GM12864 (cell line): ENCODE measurements around the gene CDC42EP1.
"Not testable (repeated sequence)": the region's sequence is repeated elsewhere in the genome, so short reads cannot be mapped to it uniquely, and the experiment has no call there.

Source experiments
- DNase-seq: peaks from one replicate; pipeline ENCODE4 v3.0.0-alpha.2; 2011; ENCODE audit warnings: low read depth
- H3K4me3 ChIP-seq: 2 replicates; pipeline ENCODE4 v1.5.1; 2011; ENCODE audit warnings: mild to moderate bottlenecking, low read depth, low read length, control low read depth
- CTCF ChIP-seq: IDR thresholded peaks from 2 replicates; pipeline ENCODE4 v1.5.1; 2011; ENCODE audit warnings: low read depth, mild to moderate bottlenecking, moderate library complexity, low read length, control low read depth, inconsistent platforms; ENCODE audit errors: missing control alignments

CDC42EP1 gene

DNA sequence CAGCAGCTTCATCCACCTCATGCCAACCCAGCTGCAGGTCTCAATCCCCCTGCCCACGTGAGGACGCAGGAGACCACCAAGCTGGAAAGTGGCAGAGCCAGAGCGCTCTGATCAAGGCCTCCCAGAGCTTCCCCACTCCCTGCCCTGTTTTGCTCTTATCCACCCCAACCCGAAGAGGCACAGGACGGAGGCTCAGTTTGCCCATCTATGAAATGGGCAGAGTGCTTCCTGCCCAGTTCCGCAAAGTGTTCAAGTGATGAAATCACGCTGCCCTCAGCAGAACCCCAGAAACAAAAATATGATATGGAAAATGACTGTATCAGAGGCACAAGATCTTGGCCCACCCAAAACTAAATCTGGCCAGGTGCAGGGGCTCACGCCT is 11.7 kb downstream of the CDC42EP1 start:
- H3K4me3 ChIP-seq = no peak overlapping the region
- no peak for DNase-seq
- TF ChIP-seq CTCF = no peak

DNA sequence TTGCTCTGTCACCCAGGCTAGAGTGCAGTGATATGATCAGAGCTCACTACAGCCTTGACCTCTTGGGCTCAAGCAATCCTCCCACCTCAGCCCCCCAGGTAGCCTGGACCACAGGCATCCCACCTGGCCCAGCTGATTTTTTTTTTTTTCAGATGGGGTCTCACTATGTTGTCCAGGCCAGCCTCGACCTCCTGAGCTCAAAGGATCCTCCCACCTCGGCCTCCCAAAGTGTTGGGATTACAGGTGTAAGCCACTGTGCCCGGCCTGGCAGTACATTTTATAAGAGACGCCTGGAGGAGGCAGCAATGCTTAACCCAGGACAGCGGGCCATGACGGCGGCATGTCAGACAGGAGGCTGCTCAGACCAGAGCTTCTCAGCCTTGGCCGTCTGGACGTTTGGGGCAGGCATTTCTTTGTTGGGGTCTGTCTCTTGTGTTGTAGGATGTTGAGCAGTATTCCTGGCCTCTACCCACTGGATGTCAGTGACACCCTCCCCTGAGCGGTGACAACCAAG is 15.3 kb downstream of the CDC42EP1 start:
- no peak for TF ChIP-seq CTCF
- no peak overlapping the region for H3K4me3 ChIP-seq

DNA sequence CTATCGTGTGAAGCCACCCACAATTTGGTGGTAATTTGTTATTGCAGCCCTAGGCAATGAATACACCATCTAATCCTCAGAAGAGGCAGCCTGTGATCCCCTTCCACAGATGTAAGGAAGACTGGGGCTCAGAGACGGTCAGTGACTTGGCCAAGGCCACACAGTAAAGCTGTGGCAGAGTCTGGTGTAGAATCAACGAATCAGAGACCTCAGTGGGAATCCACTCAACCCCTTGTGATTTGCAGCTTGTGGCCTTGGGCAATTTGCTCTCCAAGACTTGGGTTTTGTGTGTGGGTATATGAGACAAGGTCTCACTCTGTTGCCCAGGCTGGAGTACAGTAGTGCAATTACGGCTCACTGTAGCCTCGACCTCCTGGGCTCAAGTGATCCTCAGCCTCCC is 17.7 kb downstream of the CDC42EP1 start:
- no peak for DNase-seq
- H3K4me3 ChIP-seq = no peak overlapping the region
- TF ChIP-seq CTCF = no peak

More for the DNA sequence above, 15.3 kb downstream of the CDC42EP1 start:
- no peak for DNase-seq

DNA sequence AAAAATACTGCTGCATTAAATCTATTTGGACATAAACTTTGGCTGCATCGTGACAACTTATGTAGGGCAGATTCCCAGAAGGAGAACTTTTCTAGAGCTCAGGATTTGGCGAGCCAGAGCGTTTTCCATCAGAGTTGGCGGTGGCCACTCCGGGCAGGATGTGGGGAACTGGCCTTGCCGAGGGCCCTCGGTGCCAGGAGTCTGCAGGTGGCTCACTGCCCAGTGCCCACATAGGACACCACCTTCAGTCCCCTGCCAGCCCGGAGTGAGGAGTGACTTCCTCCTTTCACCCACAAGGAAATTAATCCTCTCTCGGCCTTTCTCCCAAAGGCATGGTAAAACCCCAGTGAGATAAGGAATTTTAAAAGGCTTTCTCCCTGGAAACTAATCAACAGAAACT is 21.2 kb downstream of the CDC42EP1 start:
- no peak for TF ChIP-seq CTCF
- H3K4me3 ChIP-seq = no peak overlapping the region
- no peak for DNase-seq

GRCh38 chr22:37582526-37582925 is 22.2 kb downstream of the CDC42EP1 start:
- TF ChIP-seq CTCF = no peak
- DNase-seq = no peak
- no peak overlapping the region for H3K4me3 ChIP-seq

DNA sequence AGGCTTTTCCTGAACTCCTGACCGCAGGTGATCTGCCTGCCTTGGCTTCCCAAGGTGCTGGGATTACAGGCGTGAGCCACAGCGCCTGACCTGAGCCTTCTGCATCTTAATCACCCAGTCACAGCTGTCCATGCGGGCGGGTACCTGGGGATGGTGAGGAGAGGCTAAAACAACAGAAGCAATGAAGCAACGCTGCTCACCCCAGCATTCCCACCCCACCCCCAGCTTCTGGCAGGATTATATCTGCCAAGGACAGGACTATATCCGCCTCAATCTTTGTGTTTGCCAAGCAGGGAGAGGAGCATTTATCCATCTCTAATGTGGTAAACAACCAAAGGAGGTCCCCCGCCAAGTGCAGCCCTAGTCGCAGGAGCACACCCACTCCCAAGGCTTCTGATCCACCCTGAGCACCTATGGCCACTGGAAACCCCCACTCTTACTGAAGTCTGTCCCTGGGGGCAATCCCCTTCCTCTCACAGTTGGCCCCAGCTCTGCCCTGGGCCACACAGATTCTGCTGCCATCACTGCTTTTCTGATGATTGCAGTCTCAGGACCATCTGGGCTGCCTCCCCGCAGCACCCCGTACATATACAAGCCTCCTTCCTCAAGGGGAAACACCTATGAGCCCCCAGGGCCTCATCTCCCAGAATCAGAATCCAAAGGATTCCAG is 28.4 kb downstream of the CDC42EP1 start:
- no peak for DNase-seq
- no peak for TF ChIP-seq CTCF
- H3K4me3 ChIP-seq = no peak overlapping the region

DNA sequence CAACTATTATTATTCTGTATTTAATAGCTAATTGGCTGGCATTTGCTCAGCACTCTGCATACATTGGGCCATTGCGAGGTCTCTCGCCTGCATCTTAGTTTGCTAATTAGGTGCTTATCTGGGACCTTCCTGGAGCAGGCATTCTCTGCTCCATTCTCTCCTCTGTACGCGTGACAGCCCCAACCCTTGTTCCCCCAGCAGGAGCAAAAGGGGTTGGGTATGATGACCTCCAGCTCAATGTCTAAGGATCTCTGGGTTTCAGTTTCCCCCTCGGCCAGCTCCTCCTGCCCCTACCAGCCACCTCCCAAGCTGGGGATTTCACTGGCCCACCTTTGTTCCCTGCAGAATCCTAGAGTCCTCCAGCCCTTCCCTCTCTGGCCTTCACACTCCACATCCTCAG is 29.4 kb downstream of the CDC42EP1 start:
- no peak overlapping the region for H3K4me3 ChIP-seq
- TF ChIP-seq CTCF = no peak
- DNase-seq = no peak

- H3K4me3 ChIP-seq, DNase-seq: not testable (repeated sequence)
These were observed 30.8 kb downstream of the CDC42EP1 start for GRCh38 chr22:37591081-37591480.
